GM21526 (cell line): ENCODE results near the gene CFL1.

ENCODE experiments used
- ATAC-seq: cut with Tn5 transposase; IDR thresholded peaks from one replicate; pipeline ENCODE4 v1.9.1; 2021; ENCODE audit warnings: moderate library complexity; ENCODE audit not compliant: unreplicated experiment, low FRiP score

CFL1 gene

GRCh38 chr11:65809496-65809895, 48.5 kb downstream of the CFL1 start:
- ATAC-seq: no peak

- no peak for ATAC-seq
These were observed 49.1 kb downstream of the CFL1 start for GRCh38 chr11:65808744-65809341.

GRCh38 chr11:65806979-65807378, 51.0 kb downstream of the CFL1 start:
- no peak for ATAC-seq
